Activated CD8-positive, alpha-beta T cell treated with anti-CD3 and anti-CD28 coated beads, Interleukin-2, amount 10 ng/mL, durations not matched to agents 7 days and 5 days (primary cell): ENCODE results near the gene CALHM1. TPM values are rescaled to one million over a fixed set of nuclear protein-coding genes. Genes with fewer than 3 reads are reported as not detected.
"Not testable (repeated sequence)": the region's sequence is repeated elsewhere in the genome, so short reads cannot be mapped to it uniquely, and the experiment has no call there.

Experiments
- ATAC-seq: fragments of 150-1000 bp; cut with Tn5 transposase; one replicate; pipeline ENCODE4 v1.10.0; 2021; ENCODE audit warnings: moderate library complexity
- CTCF ChIA-PET: fragments of 350-600 bp; sonication (Branson Sonifier 250); formaldehyde crosslinking; loops from one replicate; lab custom pipeline; 2021; ENCODE audit warnings: antibody characterized with exemption; lab: Charles Lee
- POLR2A ChIA-PET: fragments of 350-600 bp; sonication (Branson Sonifier 250); formaldehyde crosslinking; loops from one replicate; lab custom pipeline; 2021; ENCODE audit warnings: antibody characterized with exemption; lab: Charles Lee
- DNase-seq: peaks from one replicate; pipeline ENCODE4 v3.0.0-alpha.2; 2020
- H3K27ac Mint-ChIP-seq: one replicate; pipeline ENCODE4 v1.8.0; 2021; ENCODE audit warnings: mild to moderate bottlenecking, mixed read lengths
- H3K27me3 Mint-ChIP-seq: one replicate; pipeline ENCODE4 v1.8.0; 2021; ENCODE audit warnings: low read depth, mixed read lengths
- H3K36me3 Mint-ChIP-seq: one replicate; pipeline ENCODE4 v1.8.0; 2021; ENCODE audit warnings: low read depth, mixed read lengths
- H3K4me1 Mint-ChIP-seq: one replicate; pipeline ENCODE4 v1.8.0; 2021; ENCODE audit warnings: low read depth, mixed read lengths
- H3K4me3 Mint-ChIP-seq: one replicate; pipeline ENCODE4 v1.8.0; 2021; ENCODE audit warnings: mild to moderate bottlenecking, mixed read lengths
- H3K9me3 Mint-ChIP-seq: one replicate; pipeline ENCODE4 v1.8.0; 2022; ENCODE audit warnings: mixed read lengths; ENCODE audit not compliant: insufficient read depth
- total RNA-seq, 2 experiments: library from RNA; stranded (reverse); gene quantifications; one replicate each; pipeline ENCODE4 v1.2.3, GENCODE V29; 2021

CALHM1 gene
- total RNA-seq, 2 experiments from 2014 or later, result 1.8 TPM

DNA sequence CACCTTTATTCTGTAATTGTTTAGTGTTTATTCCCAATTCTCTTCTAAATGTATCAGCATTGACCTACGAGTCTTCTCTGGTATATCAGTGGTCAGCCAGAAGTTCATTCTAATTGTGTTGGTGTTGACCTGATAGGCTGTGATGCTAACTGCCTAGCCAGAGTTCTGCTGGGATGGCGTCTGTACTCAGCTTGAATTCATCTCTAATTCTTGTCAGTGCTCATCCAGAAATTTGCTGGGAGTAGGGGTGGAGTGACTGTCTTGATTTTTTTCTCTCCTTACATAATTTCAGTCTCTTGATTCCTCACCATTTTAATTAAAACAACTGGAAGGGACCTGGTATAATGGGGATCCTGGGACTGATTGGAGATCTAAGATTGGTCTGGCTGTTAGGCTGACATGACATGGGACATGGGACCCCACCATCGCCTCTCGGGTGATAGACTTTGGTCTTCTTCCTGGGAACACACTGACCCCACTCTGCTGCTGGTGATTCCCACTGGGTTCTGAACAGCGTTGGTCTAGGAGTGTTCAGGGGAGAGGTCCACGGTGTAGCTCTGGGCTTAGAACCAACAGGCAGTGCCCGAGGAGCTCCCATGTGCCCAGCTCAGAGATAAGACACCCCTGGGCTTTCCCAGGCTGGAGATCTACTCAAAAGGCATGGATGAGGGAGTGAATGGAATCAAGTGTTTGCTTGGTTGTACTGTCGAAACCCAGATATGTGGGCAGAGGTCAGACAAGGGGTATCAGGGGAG lies 38.6 kb upstream of the CALHM1 start:
- H3K4me3 Mint-ChIP-seq, result no peak overlapping the region
- DNase-seq (no peak), ATAC-seq (no peak)
- ChIA-PET CTCF (interaction anchor here (1.4 to 2.6 kb wide), 3 partner anchors 12 to 189 kb away, joined by 4 to 9 read pairs (median 8); no protein-coding TSS in a partner anchor), POLR2A (no interaction called here)
- H3K9me3 Mint-ChIP-seq, result no peaks in the 10 kb centered on the region
- no peaks in the 10 kb centered on the region for H3K36me3 Mint-ChIP-seq
- peaks cover 70% of the 10 kb centered on the region for H3K27me3 Mint-ChIP-seq
- H3K27ac Mint-ChIP-seq, result no peak overlapping the region
- peaks cover 21% of the 10 kb centered on the region for H3K4me1 Mint-ChIP-seq

DNA sequence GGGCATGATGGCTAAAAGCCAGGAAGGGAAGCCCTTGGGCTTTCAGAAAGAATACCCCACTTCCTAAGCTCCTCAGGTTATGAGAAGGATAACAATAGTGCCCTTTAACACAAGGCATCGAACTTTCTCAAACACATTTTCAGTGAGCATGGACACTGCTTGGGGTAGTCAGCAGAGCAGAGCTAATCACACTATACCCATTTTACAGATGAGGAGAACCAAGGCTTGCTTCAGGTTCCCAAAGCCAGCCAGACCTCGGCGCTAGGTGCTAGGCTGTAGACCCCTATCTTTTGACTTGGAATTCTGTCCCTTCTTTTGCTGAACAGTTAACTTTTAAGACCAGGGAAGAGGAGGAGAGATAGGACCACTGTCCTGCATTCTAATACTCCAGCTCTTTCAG lies 36.6 kb upstream of the CALHM1 start:
- CTCF ChIA-PET, result interaction anchor here (1.0 to 2.6 kb wide), 3 partner anchors 10 to 190 kb away, joined by 3 to 9 read pairs (median 4); no protein-coding TSS in a partner anchor
- Mint-ChIP-seq H3K4me3 (peak overlapping the region; percentile 62), H3K4me1 (peaks cover 24% of the 10 kb centered on the region), H3K9me3 (no peaks in the 10 kb centered on the region), H3K27me3 (peaks cover 61% of the 10 kb centered on the region), H3K27ac (no peak overlapping the region), H3K36me3 (no peaks in the 10 kb centered on the region)
- no peak for DNase-seq
- POLR2A ChIA-PET, result no interaction called here
- ATAC-seq, result no peak

DNA sequence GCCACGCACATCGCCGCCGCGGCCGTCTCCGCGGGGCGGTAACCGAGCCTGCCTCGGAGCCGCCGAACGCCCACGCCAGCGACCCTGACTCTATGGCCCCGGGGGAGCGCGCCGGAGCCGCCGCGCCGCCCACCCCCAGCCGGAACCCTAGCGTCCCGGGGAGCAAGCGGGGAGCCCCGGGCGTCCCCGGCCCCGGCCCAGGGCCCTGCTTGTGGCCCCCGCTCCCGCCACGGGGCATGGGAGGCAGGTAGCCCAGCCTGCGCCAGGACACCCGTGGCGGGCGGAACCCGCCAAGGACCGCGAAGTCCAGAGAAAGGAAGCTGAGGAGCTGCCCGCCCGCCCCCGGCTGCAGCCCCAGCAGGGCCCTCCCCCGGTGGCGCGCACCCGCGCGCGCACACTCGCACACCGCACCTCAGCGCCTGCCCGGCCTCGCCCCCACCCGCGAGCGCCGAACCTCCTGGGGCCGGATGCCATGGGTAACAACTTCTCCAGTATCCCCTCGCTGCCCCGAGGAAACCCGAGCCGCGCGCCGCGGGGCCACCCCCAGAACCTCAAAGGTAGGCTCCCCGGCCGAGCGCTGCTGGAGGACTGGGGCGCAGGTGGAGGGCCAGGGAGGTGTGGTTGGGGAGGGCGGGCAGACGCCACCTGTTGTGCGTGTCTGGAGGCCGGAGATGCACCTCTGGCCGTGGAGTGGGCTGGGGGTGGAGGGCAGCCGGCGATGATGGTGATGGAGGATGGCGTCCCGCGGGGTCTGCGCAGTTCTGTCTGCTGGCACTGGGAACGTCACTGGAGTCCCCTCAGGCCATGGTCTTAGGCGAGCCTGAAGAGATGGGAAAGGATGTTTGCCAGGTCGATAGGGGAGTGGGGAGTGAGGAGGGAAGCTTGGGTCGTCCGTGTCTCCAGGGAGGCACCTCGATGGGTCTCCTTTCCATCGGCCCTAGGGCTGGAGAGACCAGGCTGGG lies 35.5 kb upstream of the CALHM1 start:
- H3K27ac Mint-ChIP-seq, result no peak overlapping the region
- no peaks in the 10 kb centered on the region for H3K9me3 Mint-ChIP-seq
- H3K4me1 Mint-ChIP-seq, result peaks cover 29% of the 10 kb centered on the region
- H3K4me3 Mint-ChIP-seq, result peak overlapping the region; percentile 62
- peak; percentile 63 for DNase-seq
- POLR2A ChIA-PET, result interaction anchor here (1.2 kb wide), 1 partner anchor 9 kb away, joined by 3 read pairs; no protein-coding TSS in a partner anchor
- ATAC-seq, result peak; percentile 58
- no peaks in the 10 kb centered on the region for H3K36me3 Mint-ChIP-seq
- peaks cover 58% of the 10 kb centered on the region for H3K27me3 Mint-ChIP-seq
- CTCF ChIA-PET, result interaction anchor here (0.9 to 2.9 kb wide), 5 partner anchors 9 to 577 kb away, joined by 4 to 11 read pairs (median 5); partner anchors contain the start of gene CNNM2

DNA sequence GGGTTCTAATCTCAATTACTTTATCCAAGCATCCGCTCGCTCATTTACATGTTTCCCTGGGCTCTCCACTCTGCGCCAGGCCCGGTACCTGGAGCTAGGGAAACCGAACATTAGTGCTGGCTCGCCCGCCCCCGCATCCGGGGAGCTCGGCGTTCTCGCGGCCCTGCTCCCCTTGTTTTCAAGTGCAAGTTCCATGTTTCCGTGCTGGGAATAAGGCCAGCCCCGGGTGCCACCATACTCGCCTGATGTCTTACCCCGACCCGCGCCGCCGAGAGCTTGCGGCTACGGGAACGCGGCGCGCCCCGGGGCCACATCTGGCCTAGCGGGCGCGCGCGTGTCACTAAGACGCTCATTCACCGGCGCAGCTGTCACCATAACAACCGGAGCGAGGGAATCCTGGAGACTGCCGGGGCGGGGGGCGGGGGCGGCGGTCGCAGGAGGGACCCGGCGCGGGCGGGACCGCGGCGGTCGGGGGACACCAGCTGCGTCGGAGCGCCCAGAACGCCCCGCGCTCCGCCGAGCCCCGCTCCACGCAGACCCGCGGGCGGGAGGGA lies 34.7 kb upstream of the CALHM1 start, which contains the start of gene NEURL1:
TSS of gene NEURL1 (plus strand) at position 344 of the 554 bp plus-strand sequence. CDS start 683 bp downstream, outside the sequence.
- ChIA-PET POLR2A (interaction anchor here (1.2 kb wide), 1 partner anchor 10 kb away, joined by 3 read pairs; no protein-coding TSS in a partner anchor), CTCF (interaction anchor here (0.9 to 2.9 kb wide), 4 partner anchors 10 to 576 kb away, joined by 4 to 11 read pairs (median 6); partner anchors contain the start of gene CNNM2)
- H3K9me3 Mint-ChIP-seq, result no peaks in the 10 kb centered on the region
- ATAC-seq (peak; percentile 41), DNase-seq (peak; percentile 41)
- peaks cover 55% of the 10 kb centered on the region for H3K27me3 Mint-ChIP-seq
- H3K4me1 Mint-ChIP-seq, result peaks cover 29% of the 10 kb centered on the region
- no peaks in the 10 kb centered on the region for H3K36me3 Mint-ChIP-seq
- H3K27ac Mint-ChIP-seq, result peak within 1 kb of the TSS; percentile 24
- peak within 1 kb of the TSS; percentile 74 for H3K4me3 Mint-ChIP-seq

DNA sequence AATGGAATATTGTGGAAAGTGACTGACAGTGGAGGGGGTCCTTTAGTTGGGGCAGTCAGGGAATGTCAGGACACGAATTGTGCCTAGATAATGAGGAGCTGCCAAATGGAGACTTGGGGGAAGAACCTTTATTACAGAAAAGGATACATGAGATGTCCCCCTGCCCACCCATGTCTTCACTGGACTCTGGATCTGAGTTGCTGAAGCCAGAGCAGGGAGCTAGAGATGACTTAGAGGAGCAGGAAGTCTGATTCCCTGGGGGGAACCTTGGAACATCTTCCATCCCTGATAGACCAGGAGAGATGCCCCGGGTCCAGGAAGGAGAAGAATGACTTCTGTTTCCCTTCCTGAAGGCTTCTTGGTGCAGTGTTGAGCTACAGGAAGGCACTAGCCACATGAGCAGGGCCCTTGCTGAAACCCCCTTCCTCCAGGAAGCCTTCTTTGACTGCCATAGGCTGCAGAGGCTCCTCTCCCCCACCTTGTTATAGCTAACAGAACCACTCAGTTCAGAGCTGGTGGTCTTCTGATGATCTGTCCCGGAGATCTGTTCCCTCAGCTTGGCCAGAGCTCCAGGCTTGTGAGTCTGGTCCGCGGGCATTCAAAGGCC lies 34.1 kb upstream of the CALHM1 start:
- no peak for DNase-seq
- H3K9me3 Mint-ChIP-seq, result no peaks in the 10 kb centered on the region
- no peak overlapping the region for H3K27ac Mint-ChIP-seq
- ATAC-seq, result no peak
- peak overlapping the region; percentile 74 for H3K4me3 Mint-ChIP-seq
- ChIA-PET POLR2A (interaction anchor here (1.0 kb wide), 1 partner anchor 11 kb away, joined by 3 read pairs; no protein-coding TSS in a partner anchor), CTCF (interaction anchor here (0.7 to 2.9 kb wide), 5 partner anchors 10 to 1299 kb away, joined by 3 to 11 read pairs (median 5); partner anchors contain the start of gene CNNM2)
- H3K27me3 Mint-ChIP-seq, result peaks cover 54% of the 10 kb centered on the region
- peaks cover 29% of the 10 kb centered on the region for H3K4me1 Mint-ChIP-seq
- no peaks in the 10 kb centered on the region for H3K36me3 Mint-ChIP-seq

DNA sequence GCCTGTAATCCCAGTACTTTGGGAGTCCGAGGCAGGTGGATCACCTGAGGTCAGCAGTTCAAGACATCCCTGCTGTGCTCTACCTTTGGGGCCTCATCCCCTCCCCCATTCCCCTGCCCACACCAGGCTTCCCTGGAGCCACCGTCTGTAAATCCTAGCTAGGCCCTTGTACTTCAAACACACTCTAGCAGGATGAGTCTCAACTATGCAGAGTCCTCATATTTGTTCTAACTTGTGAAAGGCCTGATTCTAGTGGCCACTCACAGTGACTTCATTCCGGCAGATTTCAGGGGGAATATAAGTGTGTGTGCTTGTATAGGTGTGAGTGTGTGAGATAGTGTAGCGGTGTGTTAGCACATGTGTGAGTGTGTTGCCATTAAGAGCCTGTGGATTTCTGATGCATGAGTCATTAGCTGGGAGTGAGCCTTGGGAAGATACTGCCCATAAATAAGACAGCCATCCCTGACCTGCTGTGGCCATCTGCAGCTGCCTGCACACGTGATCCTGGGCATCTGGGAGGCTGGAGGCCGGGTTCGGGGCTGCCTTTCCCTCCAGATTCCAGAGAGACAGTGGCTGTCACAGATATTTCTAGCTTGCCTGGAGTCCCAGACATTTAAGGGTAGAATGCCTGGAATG lies 33.1 kb upstream of the CALHM1 start:
- H3K36me3 Mint-ChIP-seq, result no peaks in the 10 kb centered on the region
- ATAC-seq (no peak), DNase-seq (no peak)
- no peak overlapping the region for H3K4me3 Mint-ChIP-seq
- H3K27me3 Mint-ChIP-seq, result peaks cover 45% of the 10 kb centered on the region
- H3K27ac Mint-ChIP-seq, result no peak overlapping the region
- peaks cover 29% of the 10 kb centered on the region for H3K4me1 Mint-ChIP-seq
- H3K9me3 Mint-ChIP-seq, result no peaks in the 10 kb centered on the region
- ChIA-PET POLR2A (interaction anchor here (1.0 kb wide), 1 partner anchor 12 kb away, joined by 3 read pairs; no protein-coding TSS in a partner anchor), CTCF (interaction anchor here (0.7 to 4.1 kb wide), 6 partner anchors 9 to 1298 kb away, joined by 3 to 45 read pairs (median 6); no protein-coding TSS in a partner anchor)

DNA sequence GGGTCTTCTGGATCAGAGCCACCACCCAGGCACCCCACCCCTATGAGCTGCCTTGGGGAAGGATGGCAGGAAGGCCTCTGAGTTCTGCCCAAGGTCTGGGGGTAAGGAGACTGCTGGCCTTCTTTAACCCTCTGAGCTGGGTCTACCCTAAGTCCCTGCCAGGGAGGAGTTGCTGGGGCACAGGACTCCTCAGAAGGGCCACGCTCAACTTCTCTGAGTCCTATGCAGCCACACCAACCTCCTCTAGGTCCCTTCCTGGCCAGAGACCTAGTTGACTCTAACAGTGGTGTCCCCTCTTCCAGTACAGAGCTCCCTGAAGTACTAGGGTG lies 32.2 kb upstream of the CALHM1 start:
- POLR2A ChIA-PET, result interaction anchor here (0.6 kb wide), 1 partner anchor 143 kb away, joined by 3 read pairs; no protein-coding TSS in a partner anchor
- Mint-ChIP-seq H3K4me1 (peaks cover 29% of the 10 kb centered on the region), H3K27ac (no peak overlapping the region), H3K36me3 (no peaks in the 10 kb centered on the region), H3K9me3 (no peaks in the 10 kb centered on the region), H3K4me3 (no peak overlapping the region), H3K27me3 (peaks cover 39% of the 10 kb centered on the region)
- no peak for DNase-seq
- CTCF ChIA-PET, result interaction anchor here (0.8 to 4.1 kb wide), 8 partner anchors 8 to 247 kb away, joined by 3 to 45 read pairs (median 3); partner anchors contain the start of gene CALHM2
- peak; percentile 45 for ATAC-seq

DNA sequence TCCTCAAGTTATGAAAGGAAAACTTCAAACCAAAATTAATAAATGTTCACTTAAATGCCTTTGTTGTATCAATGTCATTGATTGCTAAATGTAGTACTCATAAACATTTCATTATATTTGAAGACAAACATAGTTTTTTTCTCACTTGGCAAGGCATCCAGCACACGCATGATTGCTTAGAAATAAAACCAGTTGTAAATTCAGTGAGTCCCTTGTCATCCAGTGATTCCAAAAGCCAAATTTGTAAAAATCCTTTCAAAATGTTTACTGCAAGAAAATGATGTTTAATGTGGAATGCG lies 28.7 kb upstream of the CALHM1 start:
- CTCF ChIA-PET, result interaction anchor here (2.3 to 5.3 kb wide), 3 partner anchors 10 to 70 kb away, joined by 10 to 148 read pairs (median 14); no protein-coding TSS in a partner anchor
- POLR2A ChIA-PET, result no interaction called here
- DNase-seq, result no peak

DNA sequence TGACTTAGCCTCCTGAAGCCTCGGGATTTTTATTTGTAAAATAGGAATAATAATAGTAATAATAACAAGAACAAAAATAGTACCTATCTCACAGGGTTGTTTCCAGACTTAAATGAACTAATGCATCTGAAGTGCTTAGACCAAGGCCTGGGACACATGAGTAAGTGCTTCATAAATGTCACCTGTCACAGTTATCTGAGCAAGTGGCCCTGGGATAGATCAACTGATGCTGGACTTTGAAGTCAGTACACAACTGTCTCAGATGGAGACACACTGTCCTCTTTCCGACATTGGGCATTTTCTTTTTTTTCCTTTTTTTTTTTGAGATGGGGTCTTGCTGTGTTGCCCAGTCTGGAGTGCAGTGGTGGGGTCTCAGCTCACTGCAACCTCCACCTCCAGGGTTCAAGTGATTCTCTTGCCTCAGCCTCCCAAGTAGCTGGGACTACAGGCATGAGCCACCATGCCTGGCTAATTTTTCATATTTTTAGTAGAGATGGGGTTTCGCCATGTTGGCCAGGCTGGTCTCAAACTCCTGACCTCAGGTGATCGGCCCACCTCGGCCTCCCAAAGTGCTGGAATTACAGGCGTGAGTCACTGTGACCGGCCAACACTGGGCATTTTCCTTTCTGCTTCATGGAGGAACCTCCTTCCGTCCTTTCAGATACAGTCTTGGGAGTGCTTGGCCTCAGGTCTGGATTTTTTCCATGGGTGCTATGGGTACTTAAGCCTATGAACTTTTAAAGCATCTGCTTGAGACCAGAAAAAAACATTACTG lies 28.1 kb upstream of the CALHM1 start:
- H3K4me3 Mint-ChIP-seq, ATAC-seq, POLR2A ChIA-PET, H3K27me3 Mint-ChIP-seq, H3K36me3 Mint-ChIP-seq, H3K9me3 Mint-ChIP-seq, H3K27ac Mint-ChIP-seq, DNase-seq: not testable (repeated sequence)
- CTCF ChIA-PET, result interaction anchor here (0.6 to 5.3 kb wide), 21 partner anchors 10 to 651 kb away, joined by 3 to 148 read pairs (median 6); partner anchors contain the start of genes ATP5MK, CALHM2 and PDCD11
- peaks cover 27% of the 10 kb centered on the region for H3K4me1 Mint-ChIP-seq

More for the DNA sequence above, 28.7 kb upstream of the CALHM1 start:
- Mint-ChIP-seq H3K9me3 (no peaks in the 10 kb centered on the region), H3K27ac (no peak overlapping the region), H3K4me1 (peaks cover 22% of the 10 kb centered on the region), H3K36me3 (no peaks in the 10 kb centered on the region), H3K27me3 (peaks cover 13% of the 10 kb centered on the region), H3K4me3 (no peak overlapping the region)
- ATAC-seq, result no peak
